Right atrium auricular region (tissue), 2 donors: ENCODE measurements around the gene LGR5. TPM values are rescaled to one million over a fixed set of nuclear protein-coding genes. Genes with fewer than 3 reads are reported as not detected.
"Not testable (repeated sequence)": the region's sequence is repeated elsewhere in the genome, so short reads cannot be mapped to it uniquely, and the experiment has no call there.

ENCODE experiments used
- DNase-seq: peaks from one replicate; pipeline ENCODE4 v3.0.0-alpha.2; 2019; ENCODE audit warnings: low spot score
- H3K27ac ChIP-seq, 2 donors: fragments of 200-600 bp; sonication (generic); 1 replicate in 1 of 2; 2 replicates in 1 of 2; pipeline ENCODE4 v1.5.1; 2016 to 2019
- H3K27me3 ChIP-seq, 2 donors: fragments of 200-600 bp; sonication (generic); one replicate each; pipeline versions ENCODE4 v1.5.1 to v1.6.0; 2017 to 2019
- H3K36me3 ChIP-seq: fragments of 200-600 bp; sonication (generic); one replicate; pipeline ENCODE4 v1.5.1; 2016
- H3K4me1 ChIP-seq, 2 donors: fragments of 200-600 bp; sonication (generic); one replicate each; pipeline versions ENCODE4 v1.5.1 to v1.6.0; 2017 to 2019
- H3K4me3 ChIP-seq, 2 donors: fragments of 200-600 bp; sonication (generic); 1 replicate in 1 of 2; 2 replicates in 1 of 2; pipeline ENCODE4 v1.5.1; 2017 to 2019; ENCODE audit warnings: mild to moderate bottlenecking in 1 of 2, moderate library complexity in 1 of 2
- H3K9me3 ChIP-seq, 2 donors: fragments of 200-600 bp; sonication (generic); one replicate each; pipeline ENCODE4 v1.5.1; 2019
- CTCF ChIP-seq, 2 donors: fragments of 200-600 bp; sonication (generic); IDR thresholded peaks; one replicate each; pipeline ENCODE4 v1.5.1; 2019; ENCODE audit warnings: antibody characterized with exemption in 2 of 2
- total RNA-seq, 2 donors: library from RNA; depleted of rRNA; stranded (reverse); fragments of >200 nt; gene quantifications; one replicate each; pipeline ENCODE4 v1.1.0, GENCODE V29; 2016

Gene LGR5
- total RNA-seq, 2 donors from 2014 or later = 0.19 to 0.31 TPM

GRCh38 chr12:71477609-71478008 is 38.0 kb downstream of the LGR5 start:
- H3K27ac ChIP-seq = no peak overlapping the region
- DNase-seq = no peak
- no peak overlapping the region for H3K4me3 ChIP-seq
- H3K4me1 ChIP-seq = no peaks in the 10 kb centered on the region
- H3K9me3 ChIP-seq = peaks cover 0 to 5% of the 10 kb centered on the region in 2 donors
- no peaks in the 10 kb centered on the region for H3K27me3 ChIP-seq
- no peak for TF ChIP-seq CTCF (IDR thresholded peaks at IDR 0.05)
- no peaks in the 10 kb centered on the region for H3K36me3 ChIP-seq

GRCh38 chr12:71478270-71478669 is 38.7 kb downstream of the LGR5 start:
- TF ChIP-seq CTCF (IDR thresholded peaks at IDR 0.05) = no peak
- DNase-seq = no peak
- no peaks in the 10 kb centered on the region for H3K36me3 ChIP-seq
- peaks cover 0 to 5% of the 10 kb centered on the region in 2 donors for H3K9me3 ChIP-seq
- H3K27ac ChIP-seq = no peak overlapping the region
- no peaks in the 10 kb centered on the region for H3K4me1 ChIP-seq
- no peak overlapping the region for H3K4me3 ChIP-seq
- H3K27me3 ChIP-seq = no peaks in the 10 kb centered on the region

GRCh38 chr12:71484272-71484905 is 44.8 kb downstream of the LGR5 start:
- H3K36me3 ChIP-seq = no peaks in the 10 kb centered on the region
- no peak overlapping the region for H3K4me3 ChIP-seq

GRCh38 chr12:71490844-71491243 is 51.2 kb downstream of the LGR5 start:
- DNase-seq, H3K4me3 ChIP-seq, H3K27me3 ChIP-seq, H3K27ac ChIP-seq, H3K4me1 ChIP-seq, H3K9me3 ChIP-seq, H3K36me3 ChIP-seq: not testable (repeated sequence)

More at GRCh38 chr12:71484272-71484905, 44.8 kb downstream of the LGR5 start:
- no peaks in the 10 kb centered on the region for H3K27me3 ChIP-seq
- no peak overlapping the region for H3K27ac ChIP-seq
- DNase-seq = no peak
- H3K4me1 ChIP-seq = no peaks in the 10 kb centered on the region
- H3K9me3 ChIP-seq = peaks cover 0 to 5% of the 10 kb centered on the region in 2 donors
- no peak for TF ChIP-seq CTCF (IDR thresholded peaks at IDR 0.05)

GRCh38 chr12:71492604-71493003 is 53.0 kb downstream of the LGR5 start:
- H3K9me3 ChIP-seq = no peaks in the 10 kb centered on the region
- no peaks in the 10 kb centered on the region for H3K36me3 ChIP-seq
- no peak overlapping the region for H3K27ac ChIP-seq
- no peak for DNase-seq
- no peak overlapping the region for H3K4me3 ChIP-seq
- no peaks in the 10 kb centered on the region for H3K27me3 ChIP-seq
- H3K4me1 ChIP-seq = no peaks in the 10 kb centered on the region
- TF ChIP-seq CTCF (IDR thresholded peaks at IDR 0.05) = no peak

GRCh38 chr12:71499834-71500233 is 60.2 kb downstream of the LGR5 start:
- Histone ChIP-seq H3K4me1 (no peaks in the 10 kb centered on the region), H3K9me3 (no peaks in the 10 kb centered on the region), H3K36me3 (no peaks in the 10 kb centered on the region), H3K27me3 (no peaks in the 10 kb centered on the region), H3K27ac (no peak overlapping the region), H3K4me3 (no peak overlapping the region)
- no peak for TF ChIP-seq CTCF (IDR thresholded peaks at IDR 0.05)
- no peak for DNase-seq
